PFSK-1 (cell line): Measurements from ENCODE around the gene RASL11A.

Source experiments
- FOXP2 ChIP-seq: optimal IDR thresholded peaks from 2 replicates; pipeline ENCODE3; 2011; ENCODE audit warnings: borderline replicate concordance, control low read depth, inconsistent platforms; ENCODE audit not compliant: insufficient read depth; ENCODE audit errors: extremely low read length, extremely low read depth
- POLR2AphosphoS5 ChIP-seq: IDR thresholded peaks from 2 replicates; pipeline ENCODE4 v1.6.1; 2012; ENCODE audit warnings: low read depth, mild to moderate bottlenecking, control low read depth, low read length, moderate library complexity
- SIN3A ChIP-seq: IDR thresholded peaks from 2 replicates; pipeline ENCODE4 v1.6.1; 2012; ENCODE audit warnings: mild to moderate bottlenecking, low read length, moderate library complexity, borderline replicate concordance; ENCODE audit not compliant: insufficient read depth
- TAF1 ChIP-seq: IDR thresholded peaks from 2 replicates; pipeline ENCODE4 v1.6.1; 2012; ENCODE audit warnings: low read length, control low read depth, borderline replicate concordance; ENCODE audit not compliant: insufficient read depth
- TF ChIP-seq, protein P1 (sequence below), 2 experiments: IDR thresholded peaks; 2 replicates each; pipeline versions ENCODE4 v1.6.1 to v1.8.0; 2011 to 2012; ENCODE audit warnings: low read depth in 2 of 2, low read length in 2 of 2, control low read depth in 1 of 2, inconsistent platforms in 1 of 2, mild to moderate bottlenecking in 1 of 2, moderate library complexity in 1 of 2; ENCODE audit not compliant: insufficient read depth in 1 of 2

RASL11A gene

DNA sequence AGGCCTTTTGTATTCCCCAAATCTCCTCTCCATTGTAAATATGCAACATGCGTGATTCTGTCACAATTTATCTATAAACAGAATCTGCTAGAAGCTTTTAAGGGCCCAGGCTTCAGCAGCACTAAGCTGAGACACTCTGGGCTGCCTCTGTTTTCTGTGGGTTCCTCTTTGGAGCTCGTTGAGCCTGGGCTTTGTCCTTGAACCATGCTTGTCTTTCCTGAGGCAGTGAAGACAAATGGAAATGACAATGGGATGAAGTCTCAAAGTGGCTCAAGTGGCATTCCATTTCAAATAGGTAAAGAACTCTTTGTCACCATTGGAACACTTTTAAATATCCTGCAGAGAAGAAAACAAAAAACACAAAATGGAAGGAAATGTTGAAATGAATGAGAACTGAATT lies 40.3 kb downstream of the RASL11A start:
- no peak for TF ChIP-seq SIN3A
- TF ChIP-seq TAF1, result no peak
- TF ChIP-seq FOXP2, result no peak
- TF ChIP-seq, protein P1, sequence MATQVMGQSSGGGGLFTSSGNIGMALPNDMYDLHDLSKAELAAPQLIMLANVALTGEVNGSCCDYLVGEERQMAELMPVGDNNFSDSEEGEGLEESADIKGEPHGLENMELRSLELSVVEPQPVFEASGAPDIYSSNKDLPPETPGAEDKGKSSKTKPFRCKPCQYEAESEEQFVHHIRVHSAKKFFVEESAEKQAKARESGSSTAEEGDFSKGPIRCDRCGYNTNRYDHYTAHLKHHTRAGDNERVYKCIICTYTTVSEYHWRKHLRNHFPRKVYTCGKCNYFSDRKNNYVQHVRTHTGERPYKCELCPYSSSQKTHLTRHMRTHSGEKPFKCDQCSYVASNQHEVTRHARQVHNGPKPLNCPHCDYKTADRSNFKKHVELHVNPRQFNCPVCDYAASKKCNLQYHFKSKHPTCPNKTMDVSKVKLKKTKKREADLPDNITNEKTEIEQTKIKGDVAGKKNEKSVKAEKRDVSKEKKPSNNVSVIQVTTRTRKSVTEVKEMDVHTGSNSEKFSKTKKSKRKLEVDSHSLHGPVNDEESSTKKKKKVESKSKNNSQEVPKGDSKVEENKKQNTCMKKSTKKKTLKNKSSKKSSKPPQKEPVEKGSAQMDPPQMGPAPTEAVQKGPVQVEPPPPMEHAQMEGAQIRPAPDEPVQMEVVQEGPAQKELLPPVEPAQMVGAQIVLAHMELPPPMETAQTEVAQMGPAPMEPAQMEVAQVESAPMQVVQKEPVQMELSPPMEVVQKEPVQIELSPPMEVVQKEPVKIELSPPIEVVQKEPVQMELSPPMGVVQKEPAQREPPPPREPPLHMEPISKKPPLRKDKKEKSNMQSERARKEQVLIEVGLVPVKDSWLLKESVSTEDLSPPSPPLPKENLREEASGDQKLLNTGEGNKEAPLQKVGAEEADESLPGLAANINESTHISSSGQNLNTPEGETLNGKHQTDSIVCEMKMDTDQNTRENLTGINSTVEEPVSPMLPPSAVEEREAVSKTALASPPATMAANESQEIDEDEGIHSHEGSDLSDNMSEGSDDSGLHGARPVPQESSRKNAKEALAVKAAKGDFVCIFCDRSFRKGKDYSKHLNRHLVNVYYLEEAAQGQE (IDR thresholded peaks at IDR 0.05; ENCODE audit: insufficient read depth in 1 of 2, low read depth in 2 of 2, low read length in 2 of 2), result no peak
- no peak for TF ChIP-seq POLR2AphosphoS5

DNA sequence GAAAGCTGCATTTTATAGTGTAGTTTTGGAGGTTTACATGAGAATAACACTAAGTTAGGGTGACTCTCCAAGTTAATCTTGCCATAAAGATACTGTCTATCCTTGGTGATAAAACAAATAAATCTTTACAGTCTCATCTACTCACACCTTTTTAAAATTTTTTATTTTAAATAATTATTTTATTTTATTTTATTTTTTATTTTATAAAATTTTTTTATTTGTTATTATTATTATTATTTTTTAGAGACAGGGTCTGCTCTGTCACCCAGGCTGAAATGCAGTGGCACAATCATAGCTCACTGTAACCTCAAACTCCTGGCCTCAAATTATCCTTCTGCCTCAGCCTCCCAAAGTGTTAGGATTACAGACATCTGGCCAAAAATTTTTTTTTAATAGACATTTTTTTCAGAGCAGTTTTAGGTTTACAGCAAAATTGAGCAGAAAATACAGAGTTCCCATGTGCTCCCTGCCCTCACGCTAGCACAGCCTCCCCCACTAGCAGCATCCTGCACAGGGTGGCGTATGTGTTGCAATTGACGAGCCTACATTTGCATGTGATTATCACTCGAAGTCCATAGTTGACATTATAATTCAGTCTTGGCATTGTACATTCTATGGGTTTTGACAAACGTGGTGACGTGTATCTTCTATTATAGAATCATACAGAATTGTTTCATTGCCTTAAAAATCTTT lies 41.0 kb downstream of the RASL11A start:
- TF ChIP-seq TAF1 (no peak), FOXP2 (no peak), SIN3A (no peak), POLR2AphosphoS5 (no peak)
- TF ChIP-seq, protein P1 (IDR thresholded peaks at IDR 0.05; ENCODE audit: insufficient read depth in 1 of 2, low read depth in 2 of 2, low read length in 2 of 2), result no peak

DNA sequence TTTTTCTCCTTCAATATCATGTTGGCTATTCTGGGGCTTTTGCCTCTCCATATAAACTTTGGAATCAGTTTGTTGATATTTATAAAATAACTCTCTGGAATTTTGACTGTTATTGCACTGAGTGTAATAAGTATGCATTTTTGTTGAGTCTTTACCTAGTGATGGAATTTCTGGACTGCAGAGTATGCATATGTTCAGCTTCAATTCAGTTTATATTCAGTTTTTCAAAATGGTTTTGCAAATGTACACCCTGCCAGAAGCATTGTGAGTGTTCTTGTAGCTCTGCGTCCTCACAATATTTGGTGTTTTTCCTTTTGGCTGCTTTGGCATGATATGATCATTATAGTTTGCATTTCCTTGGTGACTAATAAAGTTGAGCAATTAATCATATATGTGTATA lies 43.1 kb downstream of the RASL11A start:
- TF ChIP-seq SIN3A (no peak), POLR2AphosphoS5 (no peak), FOXP2 (no peak), TAF1 (no peak)
- TF ChIP-seq, protein P1 (IDR thresholded peaks at IDR 0.05; ENCODE audit: insufficient read depth in 1 of 2, low read depth in 2 of 2, low read length in 2 of 2), result no peak

DNA sequence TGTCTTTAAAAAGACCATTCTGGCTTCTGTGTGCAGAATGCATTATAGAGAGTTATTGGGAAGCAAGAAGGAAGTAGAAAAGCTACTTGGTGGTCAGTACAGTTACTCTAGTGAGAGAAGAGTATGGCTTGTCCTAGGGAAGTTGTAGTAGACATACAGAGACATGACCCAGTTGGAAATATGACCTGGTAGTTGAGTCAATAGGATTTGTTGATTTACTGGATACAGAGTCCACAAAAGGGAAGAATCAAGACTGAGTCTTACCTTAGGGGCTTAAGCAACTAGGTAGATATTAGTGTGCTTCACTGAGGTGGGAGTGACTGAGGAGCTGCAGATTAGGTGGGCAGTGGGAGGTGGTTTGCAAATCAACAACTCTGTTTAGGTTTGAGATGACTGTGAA lies 48.8 kb downstream of the RASL11A start:
- TF ChIP-seq FOXP2 (no peak), SIN3A (no peak), TAF1 (no peak), POLR2AphosphoS5 (no peak)
- TF ChIP-seq, protein P1 (IDR thresholded peaks at IDR 0.05; ENCODE audit: insufficient read depth in 1 of 2, low read depth in 2 of 2, low read length in 2 of 2), result no peak
